ENCODE results near the gene MITF. TPM values are rescaled to one million over a fixed set of nuclear protein-coding genes. Genes with fewer than 3 reads are reported as not detected.

Gene MITF
- total RNA-seq, 1 experiment from 2014 or later, result 1.9 TPM

GRCh38 chr3:70000028-70000410 lies 260.8 kb downstream of the MITF start (continued):
- TF ChIP-seq MAX (IDR thresholded peaks at IDR 0.05), result no peak

GRCh38 chr3:70000563-70001081 lies 261.4 kb downstream of the MITF start:
- H3K4me3 ChIP-seq (replicated peaks in 1 of 2; ENCODE audit: low read depth in 1 of 2, low read length in 2 of 2), result no peak overlapping the region
- DNase-seq (ENCODE audit: low read depth, low spot score) (no peak), ATAC-seq (no peak)
- no TSS peak for BruUV-seq (replicated peaks)
- no peak overlapping the region for H3K27ac ChIP-seq (ENCODE audit: low read depth, low read length)
- no peak overlapping the region for H3K9ac ChIP-seq (ENCODE audit: low read length)
- H3K4me1 ChIP-seq (ENCODE audit: control insufficient read depth in 1 of 2, insufficient read depth in 2 of 2, low read length in 2 of 2), result no peaks in the 10 kb centered on the region
- no peaks in the 10 kb centered on the region for H3K79me2 ChIP-seq (ENCODE audit: insufficient read depth, low read length)
- intact Hi-C loops (cut with micrococcal nuclease), result no loop called here
- H3K36me3 ChIP-seq (ENCODE audit: control insufficient read depth in 1 of 2, insufficient read depth in 2 of 2, low read length in 2 of 2), result no peaks in the 10 kb centered on the region
- H3K9me2 ChIP-seq (ENCODE audit: insufficient read depth), result no peaks in the 10 kb centered on the region
- ChIA-PET CTCF (no interaction called here), RAD21 (ENCODE audit: low non-redundant PET in 1 of 2, low total read pairs in 2 of 2, uncharacterized antibody in 2 of 2, unreplicated experiment in 2 of 2) (no interaction called here), POLR2A (no interaction called here)
- 0 out of 2 replicates have a peak, but pooled peaks cover 3% of the 10 kb centered on the region for H3K27me3 ChIP-seq (ENCODE audit: insufficient read depth, low read length)
- H3K4me2 ChIP-seq (ENCODE audit: low read length), result no peak overlapping the region
- TF ChIP-seq EZH2phosphoT487 (IDR thresholded peaks at IDR 0.05; ENCODE audit: borderline replicate concordance) (no peak), ZFX (IDR thresholded peaks at IDR 0.05) (no peak), POLR2A (IDR thresholded peaks at IDR 0.05; ENCODE audit: borderline replicate concordance, extremely low read depth, insufficient read depth, insufficient read length) (no peak), SRF (IDR thresholded peaks at IDR 0.05; ENCODE audit: low read depth) (no peak), FOSL1 (IDR thresholded peaks at IDR 0.05; ENCODE audit: low read depth) (no peak), SP1 (IDR thresholded peaks at IDR 0.05; ENCODE audit: low read depth) (no peak), TCF7L2 (IDR thresholded peaks at IDR 0.05; ENCODE audit: borderline replicate concordance, extremely low read depth, insufficient read depth, insufficient read length) (no peak), POLR2AphosphoS5 (IDR thresholded peaks at IDR 0.05; ENCODE audit: low read depth, low read length) (no peak), CTCF (IDR thresholded peaks at IDR 0.05 in 2 of 3, conservative IDR thresholded peaks at IDR 0.05 in 1 of 3; ENCODE audit: borderline replicate concordance in 1 of 3, insufficient read depth in 1 of 3, low read depth in 2 of 3, low read length in 2 of 3) (no peak), YY1 (IDR thresholded peaks at IDR 0.05; ENCODE audit: extremely low read depth, insufficient replicate concordance, low read depth, low read length) (no peak), EGR1 (IDR thresholded peaks at IDR 0.05; ENCODE audit: low read depth) (no peak)
- no peaks in the 10 kb centered on the region for H4K20me1 ChIP-seq (ENCODE audit: insufficient read depth)
- H2AFZ ChIP-seq (ENCODE audit: low read depth, low read length, poor library complexity, severe bottlenecking), result no peak overlapping the region
- H3K9me3 ChIP-seq (ENCODE audit: control insufficient read depth in 1 of 2, insufficient read depth in 1 of 2, low read depth in 1 of 2, low read length in 2 of 2), result no peaks in the 10 kb centered on the region

Measured in HCT116 (cell line).